Neural progenitor cell (in vitro differentiated cells): ENCODE measurements around the gene SAMD15.

ENCODE experiments used
- EZH2 ChIP-seq: fragments of 200-600 bp; sonication (generic); IDR thresholded peaks from 2 replicates; pipeline ENCODE4 v1.6.1; 2017; ENCODE audit warnings: antibody characterized with exemption, mild to moderate bottlenecking, moderate library complexity
- EZH2phosphoT487 ChIP-seq: fragments of 200-600 bp; sonication (generic); IDR thresholded peaks from 2 replicates; pipeline ENCODE4 v1.6.1; 2017; ENCODE audit warnings: antibody characterized with exemption
- TF ChIP-seq, protein P1 (sequence below): fragments of 200-600 bp; sonication (generic); IDR thresholded peaks from 2 replicates; pipeline ENCODE4 v1.5.1; 2017; ENCODE audit warnings: antibody characterized with exemption, mild to moderate bottlenecking

GRCh38 chr14:77403768-77404167 lies 26.6 kb downstream of the SAMD15 start:
- TF ChIP-seq, protein P1, sequence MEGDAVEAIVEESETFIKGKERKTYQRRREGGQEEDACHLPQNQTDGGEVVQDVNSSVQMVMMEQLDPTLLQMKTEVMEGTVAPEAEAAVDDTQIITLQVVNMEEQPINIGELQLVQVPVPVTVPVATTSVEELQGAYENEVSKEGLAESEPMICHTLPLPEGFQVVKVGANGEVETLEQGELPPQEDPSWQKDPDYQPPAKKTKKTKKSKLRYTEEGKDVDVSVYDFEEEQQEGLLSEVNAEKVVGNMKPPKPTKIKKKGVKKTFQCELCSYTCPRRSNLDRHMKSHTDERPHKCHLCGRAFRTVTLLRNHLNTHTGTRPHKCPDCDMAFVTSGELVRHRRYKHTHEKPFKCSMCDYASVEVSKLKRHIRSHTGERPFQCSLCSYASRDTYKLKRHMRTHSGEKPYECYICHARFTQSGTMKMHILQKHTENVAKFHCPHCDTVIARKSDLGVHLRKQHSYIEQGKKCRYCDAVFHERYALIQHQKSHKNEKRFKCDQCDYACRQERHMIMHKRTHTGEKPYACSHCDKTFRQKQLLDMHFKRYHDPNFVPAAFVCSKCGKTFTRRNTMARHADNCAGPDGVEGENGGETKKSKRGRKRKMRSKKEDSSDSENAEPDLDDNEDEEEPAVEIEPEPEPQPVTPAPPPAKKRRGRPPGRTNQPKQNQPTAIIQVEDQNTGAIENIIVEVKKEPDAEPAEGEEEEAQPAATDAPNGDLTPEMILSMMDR = no peak
- no peak for TF ChIP-seq EZH2phosphoT487
- no peak for TF ChIP-seq EZH2
